T-cell (primary cell): Measurements from ENCODE around the gene SVOP. TPM values are rescaled to one million over a fixed set of nuclear protein-coding genes. Genes with fewer than 3 reads are reported as not detected.
"Not testable (repeated sequence)": the region's sequence is repeated elsewhere in the genome, so short reads cannot be mapped to it uniquely, and the experiment has no call there.

Experiments used
- ATAC-seq, 4 experiments: fragments of 200-7000 bp in 3 of 4; fragments of 150-1000 bp in 1 of 4; cut with Tn5 transposase; replicated peaks in 1 of 4; 1 replicate in 3 of 4; 2 replicates in 1 of 4; pipeline ENCODE4 v1.10.0; 2021; ENCODE audit warnings: moderate library complexity in 3 of 4, mild to moderate bottlenecking in 2 of 4, moderate number of reproducible peaks in 1 of 4
- CTCF ChIA-PET, 2 donors: fragments of 300-600 bp; sonication (Branson Sonifier 250); formaldehyde crosslinking; loops; one replicate each; lab custom pipeline; 2022; ENCODE audit warnings: antibody characterized with exemption in 2 of 2; lab: Charles Lee
- POLR2A ChIA-PET, 2 donors: fragments of 300-600 bp; sonication (Branson Sonifier 250); formaldehyde crosslinking; loops; one replicate each; lab custom pipeline; 2022; ENCODE audit warnings: antibody characterized with exemption in 2 of 2; lab: Charles Lee
- DNase-seq, 35 experiments: peaks; one replicate each; pipeline versions ENCODE4 v3.0.0 to v3.0.0-alpha.2; 2013 to 2023
- H3K27ac ChIP-seq: one replicate; pipeline ENCODE4 v1.5.1; 2013; ENCODE audit warnings: low read length
- H3K27me3 ChIP-seq, 2 experiments: replicated peaks in 1 of 2; 1 replicate in 1 of 2; 2 replicates in 1 of 2; pipeline versions ENCODE4 v1.6.1 to v1.7.0; 2013; ENCODE audit warnings: low read length in 1 of 2, mixed read lengths in 1 of 2; ENCODE audit not compliant: control insufficient read depth in 2 of 2, insufficient read depth in 2 of 2; ENCODE audit errors: extremely low read depth in 1 of 2
- H3K36me3 ChIP-seq, 2 donors: 1 replicate in 1 of 2; 2 replicates in 1 of 2; pipeline versions ENCODE4 v1.6.1 to v1.7.0; 2013; ENCODE audit warnings: low read length in 1 of 2; ENCODE audit not compliant: control insufficient read depth in 2 of 2, insufficient read depth in 1 of 2; ENCODE audit errors: extremely low read depth in 1 of 2
- H3K4me1 ChIP-seq, 2 experiments: 1 replicate in 1 of 2; 2 replicates in 1 of 2; pipeline versions ENCODE4 v1.6.1 to v1.7.0; 2013; ENCODE audit warnings: low read length in 2 of 2, mixed read lengths in 1 of 2; ENCODE audit not compliant: insufficient read depth in 2 of 2, control insufficient read depth in 1 of 2; ENCODE audit errors: extremely low read depth in 1 of 2
- H3K4me3 ChIP-seq, 2 donors: 1 replicate in 1 of 2; 2 replicates in 1 of 2; pipeline versions ENCODE4 v1.5.1 to v1.7.0; 2013; ENCODE audit warnings: mild to moderate bottlenecking in 2 of 2, low read length in 1 of 2, moderate library complexity in 1 of 2; ENCODE audit not compliant: control insufficient read depth in 1 of 2; ENCODE audit errors: extremely low read depth in 1 of 2
- H3K9me3 ChIP-seq: 2 replicates; pipeline ENCODE4 v1.7.0; 2013
- H3K27ac Mint-ChIP-seq, 2 donors: one replicate each; pipeline ENCODE4 v1.8.0; 2020 to 2021; ENCODE audit warnings: mild to moderate bottlenecking in 2 of 2, mixed read lengths in 2 of 2
- H3K27me3 Mint-ChIP-seq, 2 donors: one replicate each; pipeline ENCODE4 v1.8.0; 2021 to 2022; ENCODE audit warnings: mixed read lengths in 2 of 2
- H3K36me3 Mint-ChIP-seq: one replicate; pipeline ENCODE4 v1.8.0; 2021; ENCODE audit warnings: mixed read lengths
- H3K4me1 Mint-ChIP-seq, 3 donors: one replicate each; pipeline ENCODE4 v1.8.0; 2020 to 2022; ENCODE audit warnings: mixed read lengths in 3 of 3, mild to moderate bottlenecking in 1 of 3
- H3K4me3 Mint-ChIP-seq, 3 donors: one replicate each; pipeline ENCODE4 v1.8.0; 2020 to 2022; ENCODE audit warnings: mild to moderate bottlenecking in 3 of 3, mixed read lengths in 3 of 3, moderate library complexity in 3 of 3
- H3K9me3 Mint-ChIP-seq, 3 donors: one replicate each; pipeline ENCODE4 v1.8.0; 2020 to 2022; ENCODE audit warnings: mixed read lengths in 3 of 3
- WGBS: methylation state at CpG from one replicate; pipeline ENCODE4 v1.1.5; 2013; ENCODE audit warnings: missing lambda C conversion rate; ENCODE audit not compliant: insufficient coverage; 5-methylcytosine and 5-hydroxymethylcytosine counted together
- total RNA-seq, 35 experiments: library from RNA in 6 of 35; stranded (reverse) in 6 of 35; fragments of 120-200 nt in 1 of 35; gene quantifications; one replicate each; pipeline versions ENCODE4 v1.2.1 to v1.2.4 and lab custom pipeline; 2013 to 2026

The SVOP gene
- total RNA-seq, 5 donors from 2014 or later (not counting 1 experiment from before 2014, with no cell fraction given), result not detected

GRCh38 chr12:109052414-109053323 lies 31.8 kb upstream of the SVOP start, which contains the start of gene USP30:
Gene USP30, plus strand, starts transcription at chr12:109052576. Its CDS starts 103 bp downstream, at chr12:109052679.
- H3K36me3 Mint-ChIP-seq, result peaks cover 9% of the 10 kb centered on the region
- DNase-seq, result peak; percentile 69 to 92 (median 81)
- no peaks in the 10 kb centered on the region for H3K9me3 Mint-ChIP-seq
- Histone ChIP-seq H3K4me3 (peak within 1 kb of the TSS; percentile 97 to 99), H3K27me3 (no peaks in the 10 kb centered on the region), H3K4me1 (peaks cover 6 to 16% of the 10 kb centered on the region in 2 experiments), H3K36me3 (peaks cover under 1 to 7% of the 10 kb centered on the region in 2 donors), H3K9me3 (no peaks in the 10 kb centered on the region), H3K27ac (peak within 1 kb of the TSS; percentile 92)
- peaks cover 12 to 31% (median 19%) of the 10 kb centered on the region in 3 donors for H3K4me1 Mint-ChIP-seq
- H3K4me3 Mint-ChIP-seq, result peak within 1 kb of the TSS; percentile 86 to 98 (median 90)
- ChIA-PET POLR2A (interaction anchor here in 1 of 2 donors (0.6 kb wide), 1 partner anchor 10 kb away, joined by 3 read pairs; no protein-coding TSS in a partner anchor), CTCF (interaction anchor here in 1 of 2 donors (0.5 kb wide), 1 partner anchor 247 kb away, joined by 3 read pairs; no protein-coding TSS in a partner anchor)
- peak within 1 kb of the TSS; percentile 93 for H3K27ac Mint-ChIP-seq
- ATAC-seq, result peak; percentile 81 to 90 (median 84)
- 0% methylated on average over 49 of the region's 61 CpGs for WGBS
- H3K27me3 Mint-ChIP-seq, result no peaks in the 10 kb centered on the region

DNA sequence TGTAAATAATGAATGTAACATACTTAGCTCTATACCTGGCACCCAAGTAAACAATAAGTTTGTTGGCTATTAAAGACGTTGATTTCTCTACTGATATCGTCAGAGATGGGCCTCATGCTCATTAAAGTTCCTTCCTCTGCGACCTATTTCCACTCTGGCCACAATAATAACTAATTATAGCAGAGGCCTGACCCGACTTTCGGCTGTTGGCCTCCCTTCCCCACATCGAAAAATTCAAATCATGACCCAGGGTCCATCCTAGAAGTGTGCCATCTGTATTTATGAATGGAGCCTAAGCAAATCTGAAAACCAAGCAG lies 31.2 kb upstream of the SVOP start:
- peak overlapping the region; percentile 89 to 93 for H3K27ac Mint-ChIP-seq
- H3K27me3 Mint-ChIP-seq, result no peaks in the 10 kb centered on the region
- H3K4me1 Mint-ChIP-seq, result peaks cover 12 to 31% (median 19%) of the 10 kb centered on the region in 3 donors
- no peaks in the 10 kb centered on the region for H3K9me3 Mint-ChIP-seq
- ChIA-PET POLR2A (interaction anchor here (0.6 to 0.7 kb wide), 2 partner anchors 11 to 1350 kb away, joined by 3 to 5 read pairs; no protein-coding TSS in a partner anchor), CTCF (no interaction called here)
- WGBS, result no CpG with 5 or more reads among the region's 6 CpGs
- Histone ChIP-seq H3K4me1 (peaks cover 6 to 16% of the 10 kb centered on the region in 2 experiments), H3K27me3 (no peaks in the 10 kb centered on the region), H3K4me3 (peak overlapping the region; percentile 97 to 99), H3K36me3 (peaks cover 0 to 2% of the 10 kb centered on the region in 2 donors), H3K9me3 (no peaks in the 10 kb centered on the region), H3K27ac (peak overlapping the region; percentile 92)
- peak overlapping the region; percentile 86 to 98 (median 90) for H3K4me3 Mint-ChIP-seq
- DNase-seq, result no peak
- peaks cover 4% of the 10 kb centered on the region for H3K36me3 Mint-ChIP-seq
- no peak for ATAC-seq

GRCh38 chr12:109049794-109050193 lies 28.9 kb upstream of the SVOP start:
- peaks cover 12 to 24% (median 17%) of the 10 kb centered on the region in 3 donors for H3K4me1 Mint-ChIP-seq
- H3K36me3 ChIP-seq, ATAC-seq, DNase-seq, H3K27ac ChIP-seq, H3K4me3 Mint-ChIP-seq, H3K4me3 ChIP-seq, H3K27me3 ChIP-seq, H3K27me3 Mint-ChIP-seq, H3K27ac Mint-ChIP-seq, H3K9me3 Mint-ChIP-seq, H3K36me3 Mint-ChIP-seq, POLR2A ChIA-PET, H3K9me3 ChIP-seq, CTCF ChIA-PET: not testable (repeated sequence)
- 86% methylated on average over 6 of the region's 8 CpGs for WGBS
- peaks cover 6 to 16% of the 10 kb centered on the region in 2 experiments for H3K4me1 ChIP-seq

DNA sequence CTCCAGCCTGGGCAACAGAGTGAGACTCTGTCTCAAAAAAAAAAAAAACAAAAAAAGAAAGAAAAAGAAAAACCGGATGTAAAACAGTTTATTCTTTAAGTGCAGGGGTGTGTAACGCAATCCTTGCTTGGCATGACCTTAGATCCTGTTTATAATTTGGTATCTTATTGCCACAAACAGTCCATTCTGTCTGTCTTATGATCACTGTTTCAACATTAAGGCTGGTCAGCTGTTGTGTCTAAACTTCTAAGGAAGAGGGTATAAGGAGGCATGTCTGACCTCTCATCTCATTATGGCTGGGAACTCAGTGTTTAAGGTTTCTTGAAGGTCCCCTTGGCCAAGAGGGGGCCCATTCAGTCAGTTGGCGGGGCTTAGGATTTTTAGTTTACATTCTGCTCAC lies 27.8 kb upstream of the SVOP start:
- H3K36me3 Mint-ChIP-seq, H3K4me3 Mint-ChIP-seq, H3K27me3 Mint-ChIP-seq, CTCF ChIA-PET, H3K4me3 ChIP-seq, H3K27ac Mint-ChIP-seq, H3K27ac ChIP-seq, DNase-seq, H3K36me3 ChIP-seq, ATAC-seq, H3K9me3 Mint-ChIP-seq, H3K4me1 ChIP-seq, H3K27me3 ChIP-seq, H3K9me3 ChIP-seq: not testable (repeated sequence)
- peaks cover 7 to 18% (median 11%) of the 10 kb centered on the region in 3 donors for H3K4me1 Mint-ChIP-seq
- WGBS, result no CpG with 5 or more reads among the region's 3 CpGs
- POLR2A ChIA-PET, result interaction anchor here in 1 of 2 donors (0.6 kb wide), 1 partner anchor 64 kb away, joined by 11 read pairs; no protein-coding TSS in a partner anchor

DNA sequence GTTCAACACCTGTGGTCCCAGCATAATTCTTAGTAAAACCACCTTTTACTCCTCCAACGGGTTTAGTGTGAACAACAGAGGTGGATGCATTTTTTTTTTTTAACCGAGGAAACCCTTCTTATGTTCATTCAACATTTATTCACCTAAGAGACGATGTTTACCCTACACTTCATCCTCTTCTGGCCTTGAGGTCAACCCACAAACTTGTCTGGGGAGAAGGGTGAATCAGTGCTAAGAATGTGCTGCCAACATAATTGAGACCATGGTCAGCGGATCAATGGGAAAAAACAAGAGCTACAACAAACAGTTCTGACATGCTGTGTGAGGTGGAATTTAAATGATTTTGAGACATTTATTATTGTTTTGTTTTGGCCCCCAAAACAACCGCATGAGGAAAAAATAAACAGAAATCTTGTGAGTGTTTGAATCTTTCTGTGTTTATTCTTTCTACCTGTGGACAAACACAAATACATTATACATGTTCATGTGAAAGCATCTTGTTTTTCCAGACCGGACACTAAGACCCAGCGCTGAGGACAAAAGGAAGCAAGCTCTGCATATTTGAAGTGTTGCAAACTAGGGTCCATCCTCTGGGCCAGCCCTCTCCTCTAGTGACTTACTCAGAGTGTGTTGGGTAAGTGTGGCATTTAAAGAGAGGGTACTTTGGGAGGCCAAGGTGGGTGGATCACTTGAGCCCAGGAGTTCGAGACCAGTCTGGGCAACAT lies 26.4 kb upstream of the SVOP start:
- ChIA-PET CTCF (no interaction called here), POLR2A (no interaction called here)
- no peaks in the 10 kb centered on the region for H3K9me3 Mint-ChIP-seq
- no peaks in the 10 kb centered on the region for H3K36me3 Mint-ChIP-seq
- Histone ChIP-seq H3K4me3 (no peak overlapping the region), H3K27ac (no peak overlapping the region), H3K27me3 (peaks cover 0 to 8% of the 10 kb centered on the region in 2 experiments), H3K36me3 (no peaks in the 10 kb centered on the region), H3K4me1 (peaks cover 3% of the 10 kb centered on the region in 2 experiments), H3K9me3 (no peaks in the 10 kb centered on the region)
- 100% methylated on average over 1 of the region's 8 CpGs for WGBS
- peaks cover 14 to 18% of the 10 kb centered on the region in 2 donors for H3K27me3 Mint-ChIP-seq
- no peak overlapping the region for H3K27ac Mint-ChIP-seq
- no peak overlapping the region for H3K4me3 Mint-ChIP-seq
- H3K4me1 Mint-ChIP-seq, result peaks cover 5 to 8% (median 6%) of the 10 kb centered on the region in 3 donors
- DNase-seq (no peak), ATAC-seq (no peak)

DNA sequence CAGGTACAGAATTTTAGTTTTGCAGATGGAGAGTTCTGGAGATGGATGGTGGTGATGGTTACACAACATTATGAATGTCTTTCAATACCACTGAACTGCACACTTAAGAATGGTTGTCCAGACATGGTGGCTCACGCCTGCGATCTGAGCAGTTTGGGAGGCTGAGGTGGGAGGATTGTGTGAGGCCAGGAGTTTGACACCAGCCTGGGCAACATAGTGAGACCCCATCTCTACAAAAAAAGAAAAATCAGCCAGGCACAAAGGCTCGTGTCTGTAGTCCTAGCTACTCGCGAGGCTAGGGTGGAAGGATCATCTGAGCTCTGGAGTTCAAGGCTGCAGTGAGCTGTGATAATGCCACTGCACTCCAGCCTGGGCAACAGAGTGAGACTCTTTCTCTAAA lies 23.4 kb upstream of the SVOP start:
- no peaks in the 10 kb centered on the region for H3K4me1 Mint-ChIP-seq
- H3K9me3 ChIP-seq, result no peaks in the 10 kb centered on the region
- ATAC-seq (no peak), DNase-seq (no peak)
- peaks cover 3% of the 10 kb centered on the region for H3K36me3 Mint-ChIP-seq
- no peaks in the 10 kb centered on the region for H3K36me3 ChIP-seq
- no peak overlapping the region for H3K4me3 Mint-ChIP-seq
- ChIA-PET CTCF (no interaction called here), POLR2A (no interaction called here)
- peaks cover under 1 to 6% (median 2%) of the 10 kb centered on the region in 3 donors for H3K9me3 Mint-ChIP-seq
- no peaks in the 10 kb centered on the region for H3K4me1 ChIP-seq
- no peak overlapping the region for H3K4me3 ChIP-seq
- H3K27me3 Mint-ChIP-seq, result peaks cover 20 to 22% of the 10 kb centered on the region in 2 donors
- H3K27me3 ChIP-seq, result peaks cover 0 to 15% of the 10 kb centered on the region in 2 experiments
- no peak overlapping the region for H3K27ac Mint-ChIP-seq
- WGBS, result no CpG with 5 or more reads among the region's 5 CpGs
- H3K27ac ChIP-seq, result no peak overlapping the region
